SHP77 (cell line): ENCODE measurements around the gene PPP4R4.
A peak's percentile ranks its signal among the peaks of the same experiment; 100 is the strongest.
"Not testable (repeated sequence)": the region's sequence is repeated elsewhere in the genome, so short reads cannot be mapped to it uniquely, and the experiment has no call there.

Experiments
- DNase-seq, 2 experiments: peaks; one replicate each; lab custom pipeline; 2025; lab: John Stamatoyannopoulos, UW

PPP4R4 gene

DNA sequence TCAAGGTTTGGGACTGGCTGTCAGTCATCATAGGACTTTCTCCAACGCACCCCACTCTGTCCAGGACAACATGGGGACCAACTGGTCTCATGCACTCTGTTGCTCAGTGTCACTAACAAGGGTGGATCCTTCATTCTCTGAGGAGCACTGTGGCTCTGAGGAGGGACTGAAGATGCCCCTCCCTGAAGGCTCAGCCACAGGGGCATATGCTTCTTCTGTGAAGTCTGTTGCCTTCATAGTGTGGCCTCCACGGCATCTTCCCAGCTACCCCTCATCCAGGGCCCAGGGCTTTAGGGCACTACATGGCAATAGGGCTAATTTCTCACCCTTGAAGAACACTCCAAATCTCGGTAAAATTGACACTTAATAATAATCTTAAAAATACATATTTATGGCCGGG lies 30.4 kb upstream of the PPP4R4 start:
- no peak for DNase-seq

- peak in 1 of 2 experiments; percentile 14 for DNase-seq
These were observed 29.4 kb upstream of the PPP4R4 start for GRCh38 chr14:94144765-94145164.

DNA sequence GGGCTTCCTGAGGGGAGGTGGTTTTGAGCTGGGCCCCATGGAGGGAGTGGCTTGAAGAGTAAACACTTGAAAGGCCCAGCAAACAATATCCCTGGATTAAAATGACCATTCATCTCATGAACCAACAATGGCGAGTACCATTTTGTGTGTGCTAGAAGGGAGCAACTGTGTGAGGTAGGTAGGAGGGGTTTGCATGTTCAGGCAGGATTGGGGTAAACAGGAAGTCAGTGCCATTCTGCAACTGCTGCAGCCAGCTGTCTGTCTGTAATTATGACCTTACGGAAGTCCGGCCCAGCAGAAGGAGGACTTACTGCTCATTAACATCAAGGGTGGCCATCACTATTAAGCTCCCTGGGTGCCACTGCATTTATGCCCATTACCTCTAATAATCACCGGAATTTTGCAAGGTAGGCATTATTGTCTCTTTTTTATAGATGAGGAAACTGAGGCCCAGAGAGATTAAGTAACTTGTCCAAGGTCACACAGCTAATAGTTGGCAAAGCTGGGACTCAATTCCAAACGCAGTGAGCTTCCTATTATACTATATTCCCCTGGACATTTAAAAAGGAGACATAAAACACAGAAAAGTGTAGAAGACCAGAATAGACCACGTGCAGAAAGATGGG lies 28.1 kb upstream of the PPP4R4 start:
- DNase-seq, result peak; percentile 84 to 91

GRCh38 chr14:94152676-94153075 lies 21.4 kb upstream of the PPP4R4 start:
- no peak for DNase-seq

DNA sequence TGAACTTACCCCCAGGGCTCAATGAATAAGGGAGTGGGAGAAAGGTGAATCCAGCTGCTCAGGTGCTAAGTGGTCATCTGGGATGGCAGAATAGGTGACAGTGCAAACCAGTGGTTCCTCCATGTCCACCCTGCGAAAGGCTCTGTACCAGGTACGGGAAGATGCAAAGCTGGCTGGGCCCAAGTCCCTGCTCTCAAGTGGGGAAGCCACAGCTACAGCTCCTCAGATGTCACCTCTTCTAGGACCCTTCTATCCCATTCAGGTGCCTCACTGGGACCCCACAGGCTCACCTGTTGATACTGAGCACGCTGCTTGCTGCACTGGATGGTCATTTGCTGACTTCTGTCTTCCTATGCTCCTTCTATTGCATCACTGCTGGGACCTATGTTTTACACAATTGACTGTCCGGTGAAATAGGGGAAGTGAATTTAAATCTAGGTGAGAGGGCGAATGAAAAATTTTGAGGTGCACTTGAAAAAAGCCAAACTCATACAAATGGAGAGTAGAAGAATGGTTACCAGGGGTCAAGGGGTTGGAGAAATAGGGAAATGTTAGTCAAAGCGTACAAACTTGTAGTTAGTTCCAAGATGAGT lies 20.3 kb upstream of the PPP4R4 start:
- DNase-seq, result no peak

- DNase-seq, result not testable (repeated sequence)
These were observed 18.0 kb upstream of the PPP4R4 start for GRCh38 chr14:94156143-94156542.

DNA sequence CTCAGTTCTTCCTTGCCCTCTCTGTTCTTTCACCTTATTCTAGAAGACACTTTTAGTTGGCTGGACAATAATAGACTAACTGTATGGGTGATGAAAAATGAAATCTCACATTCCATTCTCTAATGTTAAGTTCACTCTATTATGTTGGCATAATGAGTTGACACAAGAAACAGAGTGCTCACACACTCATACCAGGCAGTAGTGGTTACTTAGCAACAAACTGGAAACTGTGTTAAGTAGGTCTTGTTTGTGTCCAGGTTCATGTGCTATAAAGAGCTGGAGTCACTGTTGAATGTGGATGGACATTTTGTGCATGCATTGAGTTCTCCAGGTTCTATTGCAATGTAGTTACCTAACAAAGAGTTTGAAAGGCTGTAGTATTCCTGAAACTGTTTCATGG lies 16.9 kb upstream of the PPP4R4 start:
- DNase-seq, result no peak

DNA sequence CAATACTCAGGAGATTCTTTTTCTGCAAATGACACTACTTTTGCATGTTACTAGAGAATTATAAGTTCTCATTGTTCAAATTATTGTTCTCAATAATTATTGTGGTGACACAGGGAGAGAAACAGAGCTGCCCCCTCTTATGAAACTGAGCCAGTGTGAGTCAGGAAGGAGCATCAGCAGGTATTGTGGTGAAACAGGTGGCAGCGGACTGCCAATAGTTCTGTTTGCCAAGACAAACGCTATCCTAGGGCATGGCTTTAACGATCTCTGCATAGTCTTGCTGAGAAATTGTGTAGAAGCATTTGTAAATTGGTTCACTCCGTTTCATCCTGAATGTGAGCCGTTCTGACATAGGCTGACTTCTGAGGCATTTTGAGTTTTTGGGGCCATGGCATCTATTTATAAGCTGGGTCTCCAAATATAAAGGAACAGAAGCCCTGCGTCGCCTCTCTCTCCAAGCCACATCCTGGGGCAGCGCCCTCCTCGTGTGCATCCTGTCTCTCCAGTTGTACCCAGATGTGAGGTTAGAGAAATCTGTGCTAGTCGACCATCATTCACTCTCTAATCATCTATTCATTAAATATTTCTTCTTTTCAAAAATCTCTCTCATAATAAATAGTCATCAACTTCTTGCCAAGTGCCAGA lies 15.8 kb upstream of the PPP4R4 start:
- DNase-seq, result no peak

DNA sequence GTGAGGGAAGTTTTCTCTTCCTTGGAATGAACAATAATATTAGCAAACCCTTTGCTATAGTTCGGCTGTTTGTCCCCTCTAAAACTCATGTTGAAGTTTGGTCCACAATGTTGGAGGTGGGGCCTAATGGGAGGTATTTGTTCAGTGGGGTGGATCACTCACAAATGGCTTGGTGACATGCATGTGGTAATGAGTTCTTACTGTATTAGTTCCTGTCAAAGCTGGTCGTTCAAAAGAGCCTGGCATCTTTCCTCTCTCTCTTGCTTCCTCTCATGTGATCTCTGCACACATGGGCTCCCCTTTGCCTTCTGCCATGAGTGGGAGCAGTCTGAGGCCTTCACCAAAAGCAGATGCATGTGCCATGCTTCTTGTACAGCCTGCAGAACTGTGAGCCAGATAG lies 13.1 kb upstream of the PPP4R4 start:
- DNase-seq, result no peak

DNA sequence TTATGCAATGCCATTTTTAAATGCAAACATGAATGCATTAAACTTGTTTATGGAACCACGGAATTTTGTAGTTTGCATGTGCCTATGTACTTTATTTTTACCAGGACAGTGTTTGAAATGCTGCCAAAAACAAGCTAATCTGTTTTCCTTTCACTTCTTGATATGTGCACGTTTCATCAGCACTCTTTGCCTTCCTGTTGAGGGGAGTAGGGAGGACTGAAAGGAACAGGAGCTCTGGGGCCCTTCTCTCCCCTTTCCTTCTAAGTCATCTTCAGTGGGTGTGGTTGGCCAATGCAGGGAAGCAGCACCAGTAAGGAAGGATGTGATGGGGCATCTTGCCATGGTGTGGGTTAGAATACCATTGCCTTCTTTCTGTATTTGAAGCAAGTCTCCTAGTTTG lies 12.1 kb upstream of the PPP4R4 start:
- DNase-seq, result no peak

DNA sequence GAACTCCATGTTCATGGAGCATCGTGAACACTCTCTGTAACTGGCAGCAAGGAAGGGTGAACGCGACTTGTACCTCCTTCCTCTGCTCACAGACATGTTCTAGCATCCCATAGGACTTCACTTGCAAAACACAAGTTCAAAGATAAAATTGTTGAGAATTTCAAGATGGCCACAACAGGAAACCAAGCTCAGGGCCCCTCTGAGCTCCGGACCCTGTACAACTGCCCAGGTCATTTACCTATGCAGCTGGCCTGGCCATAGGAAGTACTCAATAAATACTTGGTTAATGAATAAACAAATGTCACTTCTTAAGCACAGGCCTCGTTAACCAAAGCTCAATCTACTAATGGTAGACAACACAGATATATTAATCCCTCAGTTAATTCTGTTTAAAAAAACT lies 11.7 kb upstream of the PPP4R4 start:
- no peak for DNase-seq

- DNase-seq, result no peak
These were observed 10.3 kb upstream of the PPP4R4 start for GRCh38 chr14:94163796-94164195.

DNA sequence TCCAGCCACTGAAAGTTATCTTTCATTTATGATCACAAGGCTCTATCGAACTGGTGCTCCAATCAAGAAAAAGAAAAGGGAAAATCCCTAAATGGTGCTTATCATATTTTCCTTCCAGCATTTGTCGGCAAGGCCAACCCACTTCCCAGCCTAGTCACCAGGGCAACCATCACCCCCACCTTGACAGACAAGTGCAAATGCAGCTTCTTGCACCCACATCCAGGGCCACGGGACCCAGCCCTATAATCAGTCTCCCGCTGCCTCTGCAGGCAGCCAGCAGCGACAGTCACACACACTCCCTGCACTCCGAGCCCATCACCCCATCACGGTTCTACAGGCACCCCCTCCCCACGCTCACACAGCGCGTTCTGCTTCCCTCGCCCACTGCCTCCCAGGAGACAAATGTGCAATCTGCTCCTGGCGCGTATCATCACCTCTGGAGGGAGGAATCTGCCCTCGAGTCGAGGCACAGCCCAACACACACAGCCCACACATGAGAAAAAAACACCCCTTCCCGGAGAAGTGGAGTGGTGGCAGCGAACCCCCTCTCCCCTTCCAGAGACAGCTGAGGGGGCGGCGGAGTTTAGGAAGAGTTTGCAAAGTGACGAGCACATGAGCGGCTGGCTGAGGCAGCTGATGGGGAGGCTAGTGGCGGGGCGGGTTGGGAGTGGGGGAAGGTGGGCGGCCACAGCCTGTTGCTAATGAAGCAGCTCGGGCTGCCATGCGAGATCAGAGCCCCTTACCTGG lies 9.3 kb upstream of the PPP4R4 start:
- no peak for DNase-seq

DNA sequence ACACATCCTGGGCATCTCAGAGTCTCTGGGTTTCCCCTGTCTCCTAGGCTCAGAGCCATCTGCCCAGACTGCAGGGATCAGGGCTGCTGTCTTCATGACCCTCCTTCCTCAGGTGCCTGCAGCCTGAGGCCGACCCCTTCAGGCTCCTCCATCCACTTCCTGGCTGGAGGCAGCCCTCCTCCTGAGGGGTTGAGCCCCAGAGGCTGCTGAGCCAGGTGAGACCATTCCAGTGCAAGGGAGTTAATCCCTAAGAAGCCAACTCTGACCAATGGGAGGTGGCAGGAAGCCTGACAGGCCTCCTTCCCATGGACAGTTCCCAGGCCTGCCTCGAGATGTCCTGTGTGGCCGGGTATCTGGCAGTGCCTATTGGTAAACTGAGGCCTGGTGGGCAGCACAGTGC lies 8.4 kb upstream of the PPP4R4 start:
- no peak for DNase-seq

DNA sequence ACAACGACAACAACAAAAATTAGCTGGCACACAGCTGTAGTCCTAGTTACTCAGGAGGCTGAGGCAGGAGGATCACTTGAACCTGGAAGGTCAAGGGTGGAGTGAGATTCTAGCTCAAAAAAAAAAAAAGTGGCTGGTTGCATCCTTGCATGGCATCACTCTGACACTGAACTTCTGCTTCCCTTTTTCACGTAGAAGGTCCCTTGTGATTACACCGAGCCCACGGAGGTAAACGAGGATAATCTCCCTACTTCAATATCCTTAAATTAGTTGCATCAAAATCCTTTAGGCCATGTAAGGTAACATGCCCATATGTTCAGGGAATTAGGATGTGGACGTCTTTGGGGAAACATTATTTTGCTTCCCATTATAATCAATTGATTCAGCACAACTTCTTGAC lies 4.0 kb upstream of the PPP4R4 start:
- no peak for DNase-seq

GRCh38 chr14:94171208-94171607 lies 2.9 kb upstream of the PPP4R4 start:
- no peak for DNase-seq

GRCh38 chr14:94172545-94172944 lies 1.6 kb upstream of the PPP4R4 start:
- DNase-seq, result no peak

DNA sequence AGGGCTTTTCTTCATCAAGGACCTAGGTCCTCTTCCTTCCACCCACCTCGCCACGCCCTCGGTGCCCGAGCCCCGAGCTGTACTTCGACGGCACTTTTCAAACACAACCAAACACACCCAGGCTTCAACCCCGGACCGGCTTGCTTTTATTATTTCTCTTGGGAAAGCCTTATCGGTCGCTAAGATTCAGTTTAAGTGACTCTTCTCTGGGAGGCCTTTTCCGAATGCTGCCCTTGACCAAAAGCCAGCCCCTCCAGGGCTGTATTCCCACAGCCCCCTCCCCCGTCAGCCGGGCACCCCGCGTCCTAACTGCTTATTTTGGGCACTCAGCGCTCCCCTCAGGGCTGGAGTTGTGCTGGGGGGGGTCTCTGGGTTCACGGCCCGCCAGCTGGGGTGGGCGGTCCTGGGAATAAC lies 644 bp upstream of the PPP4R4 start:
- DNase-seq, result no peak

- DNase-seq, result no peak
These were observed 485 bp downstream of the PPP4R4 start for GRCh38 chr14:94174604-94175010.

GRCh38 chr14:94175011-94175745 lies 1.1 kb downstream of the PPP4R4 start:
- peak in 1 of 2 experiments; percentile 28 for DNase-seq

- DNase-seq, result no peak
These were observed 1.6 kb downstream of the PPP4R4 start for GRCh38 chr14:94175747-94176146.

DNA sequence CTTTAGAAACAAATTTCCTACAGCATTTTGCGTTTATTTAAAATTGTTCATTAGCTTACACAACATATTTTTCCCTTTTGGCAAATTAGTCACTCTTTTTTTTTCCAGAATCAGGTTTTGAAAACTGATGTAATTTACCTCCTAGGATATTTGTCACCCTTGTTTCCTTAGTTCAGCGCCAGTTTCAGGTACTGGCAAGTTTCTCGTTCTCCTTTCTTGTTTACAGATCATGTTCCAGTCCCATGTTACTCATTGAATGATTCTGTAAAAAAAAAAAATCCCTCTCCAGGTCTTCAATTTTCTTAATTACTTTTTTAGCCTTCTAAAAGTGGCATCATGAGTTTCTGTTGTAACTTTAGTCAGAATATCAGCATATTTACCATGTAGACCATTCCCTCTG lies 2.7 kb downstream of the PPP4R4 start:
- DNase-seq, result no peak
